GM23338 (cell line): ENCODE data around the gene MVB12B. TPM values are rescaled to one million over a fixed set of nuclear protein-coding genes. Genes with fewer than 3 reads are reported as not detected.

Experiments
- ATAC-seq: fragments of 200-7000 bp; cut with Tn5 transposase; 3 replicates; pipeline ENCODE4 v1.9.1; 2020
- DNase-seq: peaks from one replicate; pipeline ENCODE4 v3.0.0-alpha.2; 2015; ENCODE audit warnings: low spot score
- H2AFZ ChIP-seq: fragments of 200-600 bp; sonication (generic); 2 replicates; pipeline ENCODE4 v1.8.0; 2016; ENCODE audit warnings: antibody characterized with exemption, mild to moderate bottlenecking, moderate library complexity
- H3F3A ChIP-seq: fragments of 200-600 bp; sonication (generic); replicated peaks from 2 replicates; pipeline ENCODE4 v1.8.0; 2017; ENCODE audit warnings: antibody characterized with exemption, mixed run types, low read depth
- H3K27ac ChIP-seq: fragments of 200-600 bp; sonication (generic); 2 replicates; pipeline ENCODE4 v1.6.1; 2016; ENCODE audit warnings: low read depth
- H3K27me3 ChIP-seq: fragments of 200-600 bp; sonication (generic); 2 replicates; pipeline ENCODE4 v1.8.0; 2016; ENCODE audit warnings: mild to moderate bottlenecking, mixed run types, moderate library complexity; ENCODE audit not compliant: insufficient read depth
- H3K36me3 ChIP-seq: fragments of 200-600 bp; sonication (generic); 2 replicates; pipeline ENCODE4 v1.8.0; 2016; ENCODE audit warnings: mild to moderate bottlenecking; ENCODE audit not compliant: insufficient read depth
- H3K4me1 ChIP-seq: fragments of 200-600 bp; sonication (generic); 2 replicates; pipeline ENCODE4 v1.8.0; 2016; ENCODE audit warnings: mild to moderate bottlenecking, moderate library complexity; ENCODE audit not compliant: insufficient read depth
- H3K4me2 ChIP-seq: fragments of 200-600 bp; sonication (generic); 2 replicates; pipeline ENCODE4 v1.7.1; 2017; ENCODE audit warnings: mixed run types
- H3K4me3 ChIP-seq: fragments of 200-600 bp; sonication (generic); 2 replicates; pipeline ENCODE4 v1.6.1; 2016; ENCODE audit warnings: mixed run types
- H3K79me2 ChIP-seq: fragments of 200-600 bp; sonication (generic); replicated peaks from 2 replicates; pipeline ENCODE4 v1.8.0; 2017; ENCODE audit warnings: mild to moderate bottlenecking; ENCODE audit not compliant: insufficient read depth
- H3K9me2 ChIP-seq: fragments of 200-600 bp; sonication (generic); 2 replicates; pipeline ENCODE4 v1.8.0; 2017; ENCODE audit not compliant: insufficient read depth
- H4K20me1 ChIP-seq: fragments of 200-600 bp; sonication (generic); replicated peaks from 2 replicates; pipeline ENCODE4 v1.8.0; 2017; ENCODE audit warnings: mild to moderate bottlenecking; ENCODE audit not compliant: insufficient read depth
- H3K27ac Mint-ChIP-seq: 2 replicates; pipeline ENCODE4 v1.8.0; 2020; ENCODE audit warnings: inconsistent platforms, mild to moderate bottlenecking, moderate library complexity, mixed read lengths
- H3K27me3 Mint-ChIP-seq: 3 replicates; pipeline ENCODE4 v1.8.0; 2022; ENCODE audit warnings: low read depth, mild to moderate bottlenecking, moderate library complexity, mixed read lengths, inconsistent platforms; ENCODE audit not compliant: insufficient read depth, poor library complexity
- H3K36me3 Mint-ChIP-seq: 3 replicates; pipeline ENCODE4 v1.8.0; 2021; ENCODE audit warnings: low read depth, mild to moderate bottlenecking, inconsistent platforms, moderate library complexity, mixed read lengths
- H3K4me1 Mint-ChIP-seq: 3 replicates; pipeline ENCODE4 v1.8.0; 2020; ENCODE audit warnings: mild to moderate bottlenecking, inconsistent platforms, mixed read lengths
- H3K4me3 Mint-ChIP-seq: 3 replicates; pipeline ENCODE4 v1.8.0; 2021; ENCODE audit warnings: moderate library complexity, mild to moderate bottlenecking, inconsistent platforms, mixed read lengths
- H3K9me3 Mint-ChIP-seq: 3 replicates; pipeline ENCODE4 v1.8.0; 2020; ENCODE audit warnings: moderate library complexity, mild to moderate bottlenecking, inconsistent platforms, mixed read lengths
- CREB1 ChIP-seq: fragments of 250-450 bp; sonication (Bioruptor Pico); IDR thresholded peaks from 2 replicates; pipeline ENCODE4 v1.5.0; 2020; ENCODE audit warnings: low read depth, mild to moderate bottlenecking, moderate library complexity
- EZH2 ChIP-seq: fragments of 200-600 bp; sonication (generic); IDR thresholded peaks from one replicate; pipeline ENCODE4 v1.8.0; 2017; ENCODE audit warnings: antibody characterized with exemption, mild to moderate bottlenecking, low read depth; ENCODE audit not compliant: unreplicated experiment
- EZH2phosphoT487 ChIP-seq: fragments of 200-600 bp; sonication (generic); IDR thresholded peaks from one replicate; pipeline ENCODE4 v1.8.1; 2018; ENCODE audit warnings: antibody characterized with exemption; ENCODE audit not compliant: unreplicated experiment
- JUNB ChIP-seq: IDR thresholded peaks from one replicate; pipeline ENCODE4 v1.6.1; 2016; ENCODE audit warnings: antibody characterized with exemption; ENCODE audit not compliant: unreplicated experiment
- NANOG ChIP-seq: IDR thresholded peaks from 2 replicates; pipeline ENCODE4 v1.6.1; 2016; ENCODE audit warnings: antibody characterized with exemption, borderline replicate concordance
- POLR2AphosphoS5 ChIP-seq: IDR thresholded peaks from 2 replicates; pipeline ENCODE4 v1.6.1; 2016; ENCODE audit warnings: antibody characterized with exemption, low read depth
- STAT1 ChIP-seq: IDR thresholded peaks from one replicate; pipeline ENCODE4 v1.6.1; 2016; ENCODE audit warnings: antibody characterized with exemption; ENCODE audit not compliant: unreplicated experiment
- ZNF114 ChIP-seq: fragments of 250-450 bp; sonication (Bioruptor Pico); IDR thresholded peaks from 2 replicates; pipeline ENCODE4 v1.5.0; 2020; ENCODE audit warnings: mild to moderate bottlenecking, moderate library complexity
- ZNF331 ChIP-seq: fragments of 250-450 bp; sonication (Bioruptor Pico); IDR thresholded peaks from 2 replicates; pipeline ENCODE4 v1.5.0; 2020; ENCODE audit warnings: low read depth, mild to moderate bottlenecking, moderate library complexity
- polyA plus RNA-seq: library from polyadenylated mRNA; unstranded; fragments of >200 nt; fragmentation: Nextera tagmentation; extraction: Ambion mirVana; gene quantifications from 2 replicates; pipeline ENCODE4 v1.2.1, GENCODE V29; 2016
- total RNA-seq: library from RNA; depleted of rRNA; stranded (reverse); fragments of >200 nt; shearing (Covaris generic); gene quantifications from 2 replicates; pipeline ENCODE4 v1.2.3, GENCODE V29; 2014
- TF ChIP-seq, protein P1 (sequence below): fragments of 250-450 bp; sonication (Bioruptor Pico); IDR thresholded peaks from 2 replicates; pipeline ENCODE4 v1.5.0; 2020; ENCODE audit warnings: mild to moderate bottlenecking, moderate library complexity
- TF ChIP-seq, protein P2 (sequence below), 2 experiments: fragments of 200-600 bp in 1 of 2; sonication (generic) in 1 of 2; conservative IDR thresholded peaks; 2 replicates each; pipeline versions ENCODE4 v1.5.1 to v1.6.1; 2016 to 2017; ENCODE audit warnings: antibody characterized with exemption in 2 of 2, low read depth in 2 of 2, mild to moderate bottlenecking in 2 of 2, moderate library complexity in 1 of 2
- TF ChIP-seq, protein P3 (sequence below): IDR thresholded peaks from 2 replicates; pipeline ENCODE4 v1.6.1; 2016; ENCODE audit warnings: antibody characterized with exemption
- TF ChIP-seq, protein P4 (sequence below): IDR thresholded peaks from one replicate; pipeline ENCODE4 v1.6.1; 2018; ENCODE audit warnings: antibody characterized with exemption; ENCODE audit not compliant: unreplicated experiment

The MVB12B gene
- total and polyA plus RNA-seq, 2 experiments from 2014 or later, result 1.9 to 6.6 TPM

DNA sequence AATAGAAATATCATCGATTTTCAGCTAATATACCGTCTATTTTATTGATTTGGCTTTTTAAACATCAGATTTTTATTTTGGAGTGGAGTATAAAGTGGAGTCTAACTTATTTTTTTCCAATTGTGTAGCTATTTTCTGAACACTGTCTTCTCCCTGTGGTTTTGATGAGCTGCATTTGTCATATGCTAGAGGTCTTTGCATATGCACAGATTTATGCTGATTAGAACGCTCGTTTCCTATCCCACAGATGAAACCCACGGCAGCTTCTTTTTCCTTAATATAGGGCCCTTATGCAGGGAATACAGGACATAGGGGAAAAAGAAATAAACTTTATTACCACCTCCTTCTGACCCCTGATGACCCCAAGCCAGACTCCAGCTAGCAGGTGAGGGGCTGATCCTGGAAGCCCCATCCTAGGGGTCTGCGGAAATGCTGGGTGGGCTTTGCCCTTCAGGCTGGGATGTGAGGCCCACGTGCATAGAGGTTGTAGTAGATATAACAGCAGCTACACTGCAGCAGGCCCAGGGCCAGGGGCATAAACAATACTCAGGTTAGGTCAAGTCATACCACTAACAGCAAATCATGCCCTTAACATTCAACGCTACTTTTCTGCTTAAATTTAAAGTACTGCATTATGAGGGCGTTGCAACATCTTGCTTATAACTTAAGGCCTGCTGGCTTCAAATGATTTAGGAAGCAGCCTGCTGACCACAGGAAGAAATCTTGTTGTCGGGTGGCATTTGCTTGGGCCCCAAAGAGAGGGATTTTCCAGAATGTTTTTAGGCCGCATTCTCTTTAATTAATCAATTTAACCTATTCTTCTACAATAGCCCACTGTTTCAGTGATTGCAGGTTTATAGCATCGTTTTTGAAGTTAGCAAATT is 28.5 kb downstream of the MVB12B start:
- H3K9me3 Mint-ChIP-seq, result peaks cover 14% of the 10 kb centered on the region
- Histone ChIP-seq H4K20me1 (no peaks in the 10 kb centered on the region), H3K27ac (no peak overlapping the region), H2AFZ (no peak overlapping the region), H3K36me3 (no peaks in the 10 kb centered on the region), H3K4me2 (no peak overlapping the region), H3K4me1 (no peaks in the 10 kb centered on the region), H3F3A (no peaks in the 10 kb centered on the region), H3K9me2 (no peaks in the 10 kb centered on the region), H3K79me2 (no peaks in the 10 kb centered on the region), H3K27me3 (no peaks in the 10 kb centered on the region), H3K4me3 (no peak overlapping the region)
- no peaks in the 10 kb centered on the region for H3K27me3 Mint-ChIP-seq
- no peaks in the 10 kb centered on the region for H3K4me1 Mint-ChIP-seq
- no peak overlapping the region for H3K4me3 Mint-ChIP-seq
- DNase-seq (no peak), ATAC-seq (no peak)
- H3K36me3 Mint-ChIP-seq, result peaks cover 14% of the 10 kb centered on the region; the same call in 2 of the 3 replicates
- TF ChIP-seq, protein P1, sequence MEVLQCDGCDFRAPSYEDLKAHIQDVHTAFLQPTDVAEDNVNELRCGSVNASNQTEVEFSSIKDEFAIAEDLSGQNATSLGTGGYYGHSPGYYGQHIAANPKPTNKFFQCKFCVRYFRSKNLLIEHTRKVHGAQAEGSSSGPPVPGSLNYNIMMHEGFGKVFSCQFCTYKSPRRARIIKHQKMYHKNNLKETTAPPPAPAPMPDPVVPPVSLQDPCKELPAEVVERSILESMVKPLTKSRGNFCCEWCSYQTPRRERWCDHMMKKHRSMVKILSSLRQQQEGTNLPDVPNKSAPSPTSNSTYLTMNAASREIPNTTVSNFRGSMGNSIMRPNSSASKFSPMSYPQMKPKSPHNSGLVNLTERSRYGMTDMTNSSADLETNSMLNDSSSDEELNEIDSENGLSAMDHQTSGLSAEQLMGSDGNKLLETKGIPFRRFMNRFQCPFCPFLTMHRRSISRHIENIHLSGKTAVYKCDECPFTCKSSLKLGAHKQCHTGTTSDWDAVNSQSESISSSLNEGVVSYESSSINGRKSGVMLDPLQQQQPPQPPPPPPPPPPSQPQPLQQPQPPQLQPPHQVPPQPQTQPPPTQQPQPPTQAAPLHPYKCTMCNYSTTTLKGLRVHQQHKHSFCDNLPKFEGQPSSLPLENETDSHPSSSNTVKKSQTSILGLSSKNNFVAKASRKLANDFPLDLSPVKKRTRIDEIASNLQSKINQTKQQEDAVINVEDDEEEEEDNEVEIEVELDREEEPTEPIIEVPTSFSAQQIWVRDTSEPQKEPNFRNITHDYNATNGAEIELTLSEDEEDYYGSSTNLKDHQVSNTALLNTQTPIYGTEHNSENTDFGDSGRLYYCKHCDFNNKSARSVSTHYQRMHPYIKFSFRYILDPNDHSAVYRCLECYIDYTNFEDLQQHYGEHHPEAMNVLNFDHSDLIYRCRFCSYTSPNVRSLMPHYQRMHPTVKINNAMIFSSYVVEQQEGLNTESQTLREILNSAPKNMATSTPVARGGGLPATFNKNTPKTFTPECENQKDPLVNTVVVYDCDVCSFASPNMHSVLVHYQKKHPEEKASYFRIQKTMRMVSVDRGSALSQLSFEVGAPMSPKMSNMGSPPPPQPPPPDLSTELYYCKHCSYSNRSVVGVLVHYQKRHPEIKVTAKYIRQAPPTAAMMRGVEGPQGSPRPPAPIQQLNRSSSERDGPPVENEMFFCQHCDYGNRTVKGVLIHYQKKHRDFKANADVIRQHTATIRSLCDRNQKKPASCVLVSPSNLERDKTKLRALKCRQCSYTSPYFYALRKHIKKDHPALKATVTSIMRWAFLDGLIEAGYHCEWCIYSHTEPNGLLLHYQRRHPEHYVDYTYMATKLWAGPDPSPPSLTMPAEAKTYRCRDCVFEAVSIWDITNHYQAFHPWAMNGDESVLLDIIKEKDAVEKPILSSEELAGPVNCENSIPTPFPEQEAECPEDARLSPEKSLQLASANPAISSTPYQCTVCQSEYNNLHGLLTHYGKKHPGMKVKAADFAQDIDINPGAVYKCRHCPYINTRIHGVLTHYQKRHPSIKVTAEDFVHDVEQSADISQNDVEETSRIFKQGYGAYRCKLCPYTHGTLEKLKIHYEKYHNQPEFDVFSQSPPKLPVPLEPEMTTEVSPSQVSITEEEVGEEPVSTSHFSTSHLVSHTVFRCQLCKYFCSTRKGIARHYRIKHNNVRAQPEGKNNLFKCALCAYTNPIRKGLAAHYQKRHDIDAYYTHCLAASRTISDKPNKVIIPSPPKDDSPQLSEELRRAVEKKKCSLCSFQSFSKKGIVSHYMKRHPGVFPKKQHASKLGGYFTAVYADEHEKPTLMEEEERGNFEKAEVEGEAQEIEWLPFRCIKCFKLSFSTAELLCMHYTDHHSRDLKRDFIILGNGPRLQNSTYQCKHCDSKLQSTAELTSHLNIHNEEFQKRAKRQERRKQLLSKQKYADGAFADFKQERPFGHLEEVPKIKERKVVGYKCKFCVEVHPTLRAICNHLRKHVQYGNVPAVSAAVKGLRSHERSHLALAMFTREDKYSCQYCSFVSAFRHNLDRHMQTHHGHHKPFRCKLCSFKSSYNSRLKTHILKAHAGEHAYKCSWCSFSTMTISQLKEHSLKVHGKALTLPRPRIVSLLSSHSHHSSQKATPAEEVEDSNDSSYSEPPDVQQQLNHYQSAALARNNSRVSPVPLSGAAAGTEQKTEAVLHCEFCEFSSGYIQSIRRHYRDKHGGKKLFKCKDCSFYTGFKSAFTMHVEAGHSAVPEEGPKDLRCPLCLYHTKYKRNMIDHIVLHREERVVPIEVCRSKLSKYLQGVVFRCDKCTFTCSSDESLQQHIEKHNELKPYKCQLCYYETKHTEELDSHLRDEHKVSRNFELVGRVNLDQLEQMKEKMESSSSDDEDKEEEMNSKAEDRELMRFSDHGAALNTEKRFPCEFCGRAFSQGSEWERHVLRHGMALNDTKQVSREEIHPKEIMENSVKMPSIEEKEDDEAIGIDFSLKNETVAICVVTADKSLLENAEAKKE (CRISPR knock-in tag), result no peak
- TF ChIP-seq POLR2AphosphoS5, result no peak
- TF ChIP-seq NANOG, result no peak
- no peak for TF ChIP-seq CREB1 (CRISPR knock-in tag)
- TF ChIP-seq, protein P2, sequence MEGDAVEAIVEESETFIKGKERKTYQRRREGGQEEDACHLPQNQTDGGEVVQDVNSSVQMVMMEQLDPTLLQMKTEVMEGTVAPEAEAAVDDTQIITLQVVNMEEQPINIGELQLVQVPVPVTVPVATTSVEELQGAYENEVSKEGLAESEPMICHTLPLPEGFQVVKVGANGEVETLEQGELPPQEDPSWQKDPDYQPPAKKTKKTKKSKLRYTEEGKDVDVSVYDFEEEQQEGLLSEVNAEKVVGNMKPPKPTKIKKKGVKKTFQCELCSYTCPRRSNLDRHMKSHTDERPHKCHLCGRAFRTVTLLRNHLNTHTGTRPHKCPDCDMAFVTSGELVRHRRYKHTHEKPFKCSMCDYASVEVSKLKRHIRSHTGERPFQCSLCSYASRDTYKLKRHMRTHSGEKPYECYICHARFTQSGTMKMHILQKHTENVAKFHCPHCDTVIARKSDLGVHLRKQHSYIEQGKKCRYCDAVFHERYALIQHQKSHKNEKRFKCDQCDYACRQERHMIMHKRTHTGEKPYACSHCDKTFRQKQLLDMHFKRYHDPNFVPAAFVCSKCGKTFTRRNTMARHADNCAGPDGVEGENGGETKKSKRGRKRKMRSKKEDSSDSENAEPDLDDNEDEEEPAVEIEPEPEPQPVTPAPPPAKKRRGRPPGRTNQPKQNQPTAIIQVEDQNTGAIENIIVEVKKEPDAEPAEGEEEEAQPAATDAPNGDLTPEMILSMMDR (conservative IDR thresholded peaks at IDR 0.05; ENCODE audit: low read depth in 2 of 2), result no peak
- no peak for TF ChIP-seq STAT1
- TF ChIP-seq, protein P3, sequence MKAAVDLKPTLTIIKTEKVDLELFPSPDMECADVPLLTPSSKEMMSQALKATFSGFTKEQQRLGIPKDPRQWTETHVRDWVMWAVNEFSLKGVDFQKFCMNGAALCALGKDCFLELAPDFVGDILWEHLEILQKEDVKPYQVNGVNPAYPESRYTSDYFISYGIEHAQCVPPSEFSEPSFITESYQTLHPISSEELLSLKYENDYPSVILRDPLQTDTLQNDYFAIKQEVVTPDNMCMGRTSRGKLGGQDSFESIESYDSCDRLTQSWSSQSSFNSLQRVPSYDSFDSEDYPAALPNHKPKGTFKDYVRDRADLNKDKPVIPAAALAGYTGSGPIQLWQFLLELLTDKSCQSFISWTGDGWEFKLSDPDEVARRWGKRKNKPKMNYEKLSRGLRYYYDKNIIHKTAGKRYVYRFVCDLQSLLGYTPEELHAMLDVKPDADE, result no peak
- TF ChIP-seq EZH2, result no peak
- no peak for TF ChIP-seq ZNF331 (CRISPR knock-in tag)
- TF ChIP-seq ZNF114 (CRISPR knock-in tag), result no peak
- no peak for TF ChIP-seq EZH2phosphoT487
- TF ChIP-seq, protein P4, sequence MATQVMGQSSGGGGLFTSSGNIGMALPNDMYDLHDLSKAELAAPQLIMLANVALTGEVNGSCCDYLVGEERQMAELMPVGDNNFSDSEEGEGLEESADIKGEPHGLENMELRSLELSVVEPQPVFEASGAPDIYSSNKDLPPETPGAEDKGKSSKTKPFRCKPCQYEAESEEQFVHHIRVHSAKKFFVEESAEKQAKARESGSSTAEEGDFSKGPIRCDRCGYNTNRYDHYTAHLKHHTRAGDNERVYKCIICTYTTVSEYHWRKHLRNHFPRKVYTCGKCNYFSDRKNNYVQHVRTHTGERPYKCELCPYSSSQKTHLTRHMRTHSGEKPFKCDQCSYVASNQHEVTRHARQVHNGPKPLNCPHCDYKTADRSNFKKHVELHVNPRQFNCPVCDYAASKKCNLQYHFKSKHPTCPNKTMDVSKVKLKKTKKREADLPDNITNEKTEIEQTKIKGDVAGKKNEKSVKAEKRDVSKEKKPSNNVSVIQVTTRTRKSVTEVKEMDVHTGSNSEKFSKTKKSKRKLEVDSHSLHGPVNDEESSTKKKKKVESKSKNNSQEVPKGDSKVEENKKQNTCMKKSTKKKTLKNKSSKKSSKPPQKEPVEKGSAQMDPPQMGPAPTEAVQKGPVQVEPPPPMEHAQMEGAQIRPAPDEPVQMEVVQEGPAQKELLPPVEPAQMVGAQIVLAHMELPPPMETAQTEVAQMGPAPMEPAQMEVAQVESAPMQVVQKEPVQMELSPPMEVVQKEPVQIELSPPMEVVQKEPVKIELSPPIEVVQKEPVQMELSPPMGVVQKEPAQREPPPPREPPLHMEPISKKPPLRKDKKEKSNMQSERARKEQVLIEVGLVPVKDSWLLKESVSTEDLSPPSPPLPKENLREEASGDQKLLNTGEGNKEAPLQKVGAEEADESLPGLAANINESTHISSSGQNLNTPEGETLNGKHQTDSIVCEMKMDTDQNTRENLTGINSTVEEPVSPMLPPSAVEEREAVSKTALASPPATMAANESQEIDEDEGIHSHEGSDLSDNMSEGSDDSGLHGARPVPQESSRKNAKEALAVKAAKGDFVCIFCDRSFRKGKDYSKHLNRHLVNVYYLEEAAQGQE, result no peak
- TF ChIP-seq JUNB, result no peak
- H3K27ac Mint-ChIP-seq, result no peak overlapping the region
